ENCODE results near the gene ADAM11. TPM values are rescaled to one million over a fixed set of nuclear protein-coding genes. Genes with fewer than 3 reads are reported as not detected.
"Not testable (repeated sequence)": the region's sequence is repeated elsewhere in the genome, so short reads cannot be mapped to it uniquely, and the experiment has no call there.

The ADAM11 gene
- total RNA-seq, 4 donors from 2014 or later, result 1.2 to 5.5 (median 2.1) TPM

DNA sequence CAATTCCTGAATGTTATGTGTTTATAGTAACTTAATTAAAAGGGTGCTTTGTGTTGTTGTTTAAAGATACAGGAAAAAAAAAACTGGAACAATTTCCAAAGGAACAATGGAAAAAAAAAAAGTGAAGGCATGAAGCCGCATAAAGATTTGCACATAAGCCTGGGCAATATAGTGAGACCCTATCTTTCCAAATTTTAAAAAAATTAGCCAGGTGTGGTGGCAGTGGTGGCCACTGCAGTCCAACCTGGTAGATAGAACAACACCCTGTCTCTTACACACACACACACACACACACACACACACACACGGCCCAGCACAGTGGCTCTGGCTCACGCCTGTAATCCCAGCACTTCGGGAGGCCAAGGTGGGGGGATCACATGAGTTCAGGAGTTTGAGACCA lies 49.4 kb downstream of the ADAM11 start:
- no peaks in the 10 kb centered on the region for H3K27me3 ChIP-seq
- no peaks in the 10 kb centered on the region for H3K36me3 ChIP-seq
- H3K27ac ChIP-seq, result peak overlapping the region; percentile 53 to 98
- H3K4me1 ChIP-seq, result peaks cover 0 to 15% of the 10 kb centered on the region in 2 donors
- no peaks in the 10 kb centered on the region for H3K9me3 ChIP-seq
- no peak for DNase-seq
- intact Hi-C loops (cut with DNase I; ENCODE audit: low total_unique reads), result no loop called here
- no peak overlapping the region for H3K4me3 ChIP-seq
- no peak for TF ChIP-seq POLR2A (IDR thresholded peaks at IDR 0.05)
- TF ChIP-seq, protein P1, sequence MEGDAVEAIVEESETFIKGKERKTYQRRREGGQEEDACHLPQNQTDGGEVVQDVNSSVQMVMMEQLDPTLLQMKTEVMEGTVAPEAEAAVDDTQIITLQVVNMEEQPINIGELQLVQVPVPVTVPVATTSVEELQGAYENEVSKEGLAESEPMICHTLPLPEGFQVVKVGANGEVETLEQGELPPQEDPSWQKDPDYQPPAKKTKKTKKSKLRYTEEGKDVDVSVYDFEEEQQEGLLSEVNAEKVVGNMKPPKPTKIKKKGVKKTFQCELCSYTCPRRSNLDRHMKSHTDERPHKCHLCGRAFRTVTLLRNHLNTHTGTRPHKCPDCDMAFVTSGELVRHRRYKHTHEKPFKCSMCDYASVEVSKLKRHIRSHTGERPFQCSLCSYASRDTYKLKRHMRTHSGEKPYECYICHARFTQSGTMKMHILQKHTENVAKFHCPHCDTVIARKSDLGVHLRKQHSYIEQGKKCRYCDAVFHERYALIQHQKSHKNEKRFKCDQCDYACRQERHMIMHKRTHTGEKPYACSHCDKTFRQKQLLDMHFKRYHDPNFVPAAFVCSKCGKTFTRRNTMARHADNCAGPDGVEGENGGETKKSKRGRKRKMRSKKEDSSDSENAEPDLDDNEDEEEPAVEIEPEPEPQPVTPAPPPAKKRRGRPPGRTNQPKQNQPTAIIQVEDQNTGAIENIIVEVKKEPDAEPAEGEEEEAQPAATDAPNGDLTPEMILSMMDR (IDR thresholded peaks at IDR 0.05), result no peak

DNA sequence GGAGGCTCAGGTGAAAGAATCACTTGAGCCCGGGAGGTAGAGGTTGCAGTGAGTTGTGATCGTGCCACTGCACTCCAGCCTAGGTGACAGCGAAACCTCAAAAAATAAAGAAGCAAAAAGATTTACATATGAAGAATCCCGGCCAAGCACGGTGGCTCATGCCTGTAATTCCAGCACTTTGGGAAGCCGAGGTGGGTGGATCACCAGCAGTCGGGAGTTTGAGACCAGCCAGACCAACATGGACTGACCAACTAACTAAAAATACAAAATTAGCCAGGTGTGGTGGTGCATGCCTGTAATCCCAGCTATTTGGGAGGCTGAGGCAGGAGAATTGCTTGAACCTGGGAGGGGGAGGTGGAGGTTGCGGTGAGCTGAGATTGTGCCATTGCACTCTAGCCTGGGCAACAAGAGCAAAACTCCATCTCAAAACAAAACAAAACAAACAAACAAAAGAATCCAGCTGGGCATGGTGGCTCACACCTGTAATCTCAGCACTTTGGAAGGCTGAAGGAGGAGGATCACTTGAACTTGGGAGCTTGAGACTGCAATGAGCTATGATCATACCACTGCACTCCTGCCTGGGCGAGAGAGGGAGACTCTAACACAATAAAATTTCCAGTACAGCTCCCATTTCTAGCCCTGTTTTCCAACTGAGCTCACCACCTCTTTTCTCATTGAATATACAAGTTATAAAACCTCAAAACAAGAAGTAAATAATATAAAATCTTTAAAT lies 50.0 kb downstream of the ADAM11 start:
- intact Hi-C loops (cut with DNase I; ENCODE audit: low total_unique reads); H3K36me3 ChIP-seq; H3K9me3 ChIP-seq; DNase-seq; H3K27me3 ChIP-seq; H3K4me3 ChIP-seq: not testable (repeated sequence)
- Histone ChIP-seq H3K27ac (peak overlapping the region; percentile 53 to 98), H3K4me1 (peaks cover 0 to 15% of the 10 kb centered on the region in 2 donors)

DNA sequence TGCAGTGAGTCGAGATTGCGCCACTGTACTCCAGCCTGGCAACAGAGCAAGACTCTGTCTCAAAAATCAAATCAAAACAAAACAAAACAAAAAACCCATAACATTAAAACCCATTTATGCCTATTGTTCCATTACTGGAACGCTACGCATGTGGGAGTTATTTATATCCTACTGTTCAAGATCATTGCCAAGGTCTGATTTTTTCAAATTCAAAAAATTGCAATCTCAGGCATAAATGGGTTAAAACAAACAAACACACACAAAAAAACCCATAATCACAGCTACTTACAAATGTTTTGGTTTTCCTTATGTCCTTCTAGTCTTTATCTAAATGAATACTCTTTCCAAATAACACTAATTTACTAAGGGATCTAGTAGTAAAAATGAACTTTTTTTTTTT lies 53.5 kb downstream of the ADAM11 start:
- H3K36me3 ChIP-seq, result no peaks in the 10 kb centered on the region
- peaks cover 0 to 7% of the 10 kb centered on the region in 2 donors for H3K4me1 ChIP-seq
- H3K4me3 ChIP-seq, result no peak overlapping the region
- intact Hi-C loops (cut with DNase I; ENCODE audit: low total_unique reads), result no loop called here
- no peak for DNase-seq
- TF ChIP-seq POLR2A (IDR thresholded peaks at IDR 0.05), result no peak
- TF ChIP-seq, protein P1 (IDR thresholded peaks at IDR 0.05), result no peak
- no peaks in the 10 kb centered on the region for H3K27me3 ChIP-seq
- H3K27ac ChIP-seq, result peak overlapping the region; percentile 71 to 98
- H3K9me3 ChIP-seq, result no peaks in the 10 kb centered on the region

DNA sequence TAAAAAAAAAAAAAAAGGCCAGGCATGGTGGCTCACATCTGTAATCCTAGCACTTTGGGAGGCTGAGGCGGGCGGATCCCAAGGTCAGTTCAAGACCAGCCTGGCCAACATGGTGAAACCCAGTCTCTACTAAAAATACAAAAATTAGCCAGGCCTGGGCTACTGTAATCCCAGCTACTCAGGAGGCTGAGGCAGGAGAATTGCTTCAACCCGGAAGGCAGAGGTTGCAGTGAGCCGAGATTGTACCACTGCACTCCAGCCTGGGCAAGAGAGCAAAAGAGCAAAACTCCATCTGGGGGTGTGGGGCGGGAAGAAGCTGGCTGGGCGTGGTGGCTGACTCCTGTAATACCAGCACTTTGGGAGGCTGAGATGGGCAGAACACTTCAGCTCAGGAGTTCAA lies 59.7 kb downstream of the ADAM11 start:
- H3K4me3 ChIP-seq; H3K9me3 ChIP-seq; H3K4me1 ChIP-seq; H3K36me3 ChIP-seq; H3K27me3 ChIP-seq; intact Hi-C loops (cut with DNase I; ENCODE audit: low total_unique reads): not testable (repeated sequence)
- DNase-seq, result peak in 1 of 2 donors; percentile 11
- H3K27ac ChIP-seq, result peak overlapping the region; percentile 52 to 98

DNA sequence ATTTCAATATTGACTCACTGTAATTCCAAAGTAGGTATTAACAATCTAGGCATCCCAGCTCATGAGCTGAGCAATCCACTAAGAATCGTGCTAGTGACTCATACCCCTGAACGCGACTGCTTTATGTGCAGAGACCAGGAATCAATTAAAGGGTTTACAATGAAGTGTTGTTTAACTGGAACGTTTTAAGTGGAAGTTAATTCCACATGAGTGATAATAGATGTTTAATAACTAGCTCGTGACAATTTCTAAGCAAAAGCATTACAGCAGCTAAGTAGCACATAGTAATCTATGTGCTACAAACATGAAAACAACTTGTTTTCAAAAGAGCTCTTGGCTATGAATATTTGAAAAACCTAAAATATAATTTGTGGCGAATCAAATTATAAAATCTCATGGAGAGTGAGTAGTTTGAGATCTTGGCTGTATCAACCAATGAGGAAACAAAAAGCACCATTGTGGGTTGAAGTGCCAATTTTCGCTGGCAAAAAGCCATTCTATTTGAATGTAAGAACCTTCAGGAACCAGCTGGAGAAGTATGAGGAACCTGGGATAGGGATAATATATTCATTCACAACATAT lies 61.9 kb downstream of the ADAM11 start:
- no peaks in the 10 kb centered on the region for H3K27me3 ChIP-seq
- H3K4me3 ChIP-seq, result no peak overlapping the region
- H3K9me3 ChIP-seq, result no peaks in the 10 kb centered on the region
- intact Hi-C loops (cut with DNase I; ENCODE audit: low total_unique reads), result no loop called here
- peak in 1 of 2 donors; percentile 44 for DNase-seq
- H3K27ac ChIP-seq, result peak overlapping the region; percentile 67 to 98
- TF ChIP-seq POLR2A (IDR thresholded peaks at IDR 0.05), result no peak
- TF ChIP-seq, protein P1 (IDR thresholded peaks at IDR 0.05), result no peak
- H3K36me3 ChIP-seq, result no peaks in the 10 kb centered on the region
- H3K4me1 ChIP-seq, result no peaks in the 10 kb centered on the region

DNA sequence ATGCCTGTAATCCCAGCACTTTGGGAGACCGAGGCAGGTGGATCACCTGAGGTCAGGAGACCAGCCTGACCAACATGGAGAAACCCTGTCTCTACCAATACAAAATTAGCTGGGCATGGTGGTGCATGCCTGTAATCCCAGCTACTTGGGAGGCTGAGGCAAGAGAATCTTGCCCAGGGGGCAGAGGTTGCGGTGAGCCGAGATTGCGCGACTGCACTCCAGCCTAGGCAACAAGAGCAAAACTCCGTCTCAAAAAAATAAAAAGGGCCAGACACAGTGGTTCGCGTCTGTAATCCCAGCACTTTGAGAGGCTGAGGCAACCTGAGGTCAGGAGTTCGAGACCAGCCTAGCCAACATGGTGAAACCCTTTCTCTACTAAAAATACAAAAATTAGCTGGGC lies 66.4 kb downstream of the ADAM11 start:
- H3K27me3 ChIP-seq; DNase-seq; H3K4me3 ChIP-seq; intact Hi-C loops (cut with DNase I; ENCODE audit: low total_unique reads); H3K36me3 ChIP-seq; H3K9me3 ChIP-seq; H3K4me1 ChIP-seq: not testable (repeated sequence)
- peak overlapping the region; percentile 0 to 98 for H3K27ac ChIP-seq
